Measurements from ENCODE around the gene ANKRD49. TPM values are rescaled to one million over a fixed set of nuclear protein-coding genes. Genes with fewer than 3 reads are reported as not detected.

ANKRD49 gene
- total and polyA plus RNA-seq, 10 of the 15 experiments (the other 5 are each of a cell fraction or from before 2014, with no cell fraction given) = 19.2 to 46.6 (median 33.6) TPM

- no peak; the same call in none of the 2 replicates for TF ChIP-seq NKRF (conservative IDR thresholded peaks at IDR 0.05)
- TF ChIP-seq JUND (IDR thresholded peaks at IDR 0.05; ENCODE audit: low read depth, low read length) = no peak
- TF ChIP-seq ZNF384 (IDR thresholded peaks at IDR 0.05; ENCODE audit: borderline replicate concordance, low read depth, low read length) = no peak
- no peak; the same call in 1 of the 2 replicates for TF ChIP-seq GATAD2B (conservative IDR thresholded peaks at IDR 0.05; ENCODE audit: low read depth)
- no peak for TF ChIP-seq IRF5 (IDR thresholded peaks at IDR 0.05; ENCODE audit: borderline replicate concordance)
- TF ChIP-seq USF1 (IDR thresholded peaks at IDR 0.05; ENCODE audit: borderline replicate concordance, extremely low read length, insufficient read depth, low read depth, low read length) = no peak
- TF ChIP-seq BHLHE40 (IDR thresholded peaks at IDR 0.05; ENCODE audit: borderline replicate concordance in 1 of 2, low read depth in 2 of 2, low read length in 1 of 2) = peak in 1 of 2 experiments; percentile 60; a peak in 1 of 4 replicates
- no peak for TF ChIP-seq HSF1 (IDR thresholded peaks at IDR 0.05; ENCODE audit: low read depth, low read length)
- TF ChIP-seq ASH2L (IDR thresholded peaks at IDR 0.05; ENCODE audit: borderline replicate concordance, low read depth) = no peak; the same call in 1 of the 2 replicates
- TF ChIP-seq SMARCA5 (IDR thresholded peaks at IDR 0.05) = no peak
- TF ChIP-seq SMAD5 (IDR thresholded peaks at IDR 0.05; ENCODE audit: low read depth) = 0 out of 2 replicates have a peak, but pooled peaks have one; percentile 11
- no peak for TF ChIP-seq KAT2A (conservative IDR thresholded peaks at IDR 0.05; ENCODE audit: control insufficient read depth, low read depth, low read length)
- no peak for TF ChIP-seq SMAD1 (IDR thresholded peaks at IDR 0.05; ENCODE audit: low read depth, partially characterized antibody)
- TF ChIP-seq ZNF622 (IDR thresholded peaks at IDR 0.05) = no peak
- TF ChIP-seq IKZF2 (IDR thresholded peaks at IDR 0.05) = no peak
- no peak for TF ChIP-seq SMC3 (IDR thresholded peaks at IDR 0.05; ENCODE audit: borderline replicate concordance, low read length)
- TF ChIP-seq HDGF (IDR thresholded peaks at IDR 0.05) = no peak; the same call in 1 of the 2 replicates
- no peak for TF ChIP-seq POLR2AphosphoS2 (IDR thresholded peaks at IDR 0.05; ENCODE audit: low read depth, low read length)
- no peak; the same call in 1 of the 2 replicates for TF ChIP-seq POLR2AphosphoS5 (IDR thresholded peaks at IDR 0.05; ENCODE audit: low read length)
- no peak for TF ChIP-seq HDAC2 (IDR thresholded peaks at IDR 0.05)
- no peak for TF ChIP-seq ZZZ3 (IDR thresholded peaks at IDR 0.05; ENCODE audit: control insufficient read depth, insufficient read length, low read depth)
- TF ChIP-seq GABPA (IDR thresholded peaks at IDR 0.05; ENCODE audit: low read depth) = no peak
- TF ChIP-seq MAX (IDR thresholded peaks at IDR 0.05; ENCODE audit: low read depth, low read length) = no peak
- no peak for TF ChIP-seq NFXL1 (IDR thresholded peaks at IDR 0.05; ENCODE audit: borderline replicate concordance)
- 0 out of 2 replicates have a peak, but pooled peaks have one; percentile 48 for TF ChIP-seq LARP7 (IDR thresholded peaks at IDR 0.05)
- no peak for TF ChIP-seq FOXM1 (IDR thresholded peaks at IDR 0.05; ENCODE audit: low read depth, low read length)
Measured at GRCh38 chr11:94494126-94494680, 419 bp downstream of the ANKRD49 start (continued).

Measured in GM12878 (cell line).